NCI-H524 (cell line): Measurements from ENCODE around the gene SHBG.
"Not testable (repeated sequence)": the region's sequence is repeated elsewhere in the genome, so short reads cannot be mapped to it uniquely, and the experiment has no call there.

Experiments used
- DNase-seq, 2 experiments: peaks; one replicate each; lab custom pipeline; 2025; lab: John Stamatoyannopoulos, UW

The SHBG gene

DNA sequence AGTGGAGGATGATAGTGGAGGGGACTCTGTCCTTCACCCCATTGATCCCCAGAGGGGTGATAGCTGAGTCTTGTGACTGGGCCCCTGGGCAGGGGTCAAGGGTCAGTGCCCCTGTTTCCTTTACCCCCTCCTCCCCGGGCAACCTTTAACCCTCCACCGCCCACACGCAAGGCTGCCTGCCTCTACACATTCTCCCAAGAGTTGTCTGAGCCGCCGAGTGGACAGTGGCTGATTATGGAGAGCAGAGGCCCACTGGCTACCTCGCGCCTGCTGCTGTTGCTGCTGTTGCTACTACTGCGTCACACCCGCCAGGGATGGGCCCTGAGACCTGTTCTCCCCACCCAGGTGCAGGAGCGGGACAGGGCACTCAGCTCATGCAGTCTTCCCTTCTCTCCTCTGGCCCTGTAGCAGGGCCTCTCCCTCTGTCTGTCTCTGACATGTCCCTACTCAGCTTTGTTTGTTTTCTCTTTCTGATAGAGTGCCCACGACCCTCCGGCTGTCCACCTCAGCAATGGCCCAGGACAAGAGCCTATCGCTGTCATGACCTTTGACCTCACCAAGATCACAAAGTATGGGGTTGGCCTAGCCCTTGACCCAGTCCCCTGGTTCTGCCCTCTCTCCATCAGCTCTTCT lies at the start of gene SHBG:
Gene SHBG (plus strand): TSS at position 197 of the 633 bp plus-strand sequence. CDS start 38 bp downstream, at position 235.
- no peak for DNase-seq

DNA sequence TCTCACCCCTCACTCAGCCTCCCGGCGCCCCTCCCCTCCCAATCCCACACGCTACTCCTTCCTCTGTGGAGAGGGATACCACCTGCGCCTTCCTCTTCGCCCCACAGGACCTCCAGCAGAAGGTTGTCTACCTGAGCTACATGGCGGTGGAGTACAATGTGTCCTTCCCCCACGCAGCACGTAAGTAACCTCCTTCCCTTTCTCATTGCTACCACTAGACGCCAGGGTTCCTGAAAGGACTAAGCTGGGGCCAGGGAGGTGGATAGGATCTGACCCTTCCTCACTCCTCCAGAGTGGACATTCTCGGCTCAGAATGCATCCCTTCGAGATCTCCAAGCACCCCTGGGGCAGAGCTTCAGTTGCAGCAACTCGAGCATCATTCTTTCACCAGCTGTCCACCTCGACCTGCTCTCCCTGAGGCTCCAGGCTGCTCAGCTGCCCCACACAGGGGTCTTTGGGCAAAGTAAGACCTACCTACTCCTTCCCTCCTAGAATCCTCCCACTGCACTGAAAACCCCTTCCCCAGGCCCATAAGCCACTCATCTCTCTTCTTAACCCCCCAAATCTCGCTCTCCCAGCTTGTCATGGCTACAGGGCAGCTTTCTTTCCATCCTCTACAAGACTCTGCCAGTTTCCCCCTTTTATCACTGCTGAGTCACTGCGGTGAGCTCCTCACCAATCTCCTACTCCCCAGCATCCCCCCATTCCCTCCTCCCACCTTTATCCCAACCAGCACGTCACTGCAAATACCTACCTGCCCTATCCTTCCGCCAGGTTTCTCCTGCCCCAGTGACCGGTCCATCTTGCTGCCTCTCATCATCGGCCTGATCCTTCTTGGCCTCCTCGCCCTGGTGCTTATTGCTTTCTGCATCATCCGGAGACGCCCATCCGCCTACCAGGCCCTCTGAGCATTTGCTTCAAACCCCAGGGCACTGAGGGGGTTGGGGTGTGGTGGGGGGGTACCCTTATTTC lies 49.0 kb upstream of the SHBG start:
- no peak for DNase-seq

- DNase-seq = no peak
Observed at GRCh38 chr17:7582396-7583252, 47.3 kb upstream of the SHBG start.

DNA sequence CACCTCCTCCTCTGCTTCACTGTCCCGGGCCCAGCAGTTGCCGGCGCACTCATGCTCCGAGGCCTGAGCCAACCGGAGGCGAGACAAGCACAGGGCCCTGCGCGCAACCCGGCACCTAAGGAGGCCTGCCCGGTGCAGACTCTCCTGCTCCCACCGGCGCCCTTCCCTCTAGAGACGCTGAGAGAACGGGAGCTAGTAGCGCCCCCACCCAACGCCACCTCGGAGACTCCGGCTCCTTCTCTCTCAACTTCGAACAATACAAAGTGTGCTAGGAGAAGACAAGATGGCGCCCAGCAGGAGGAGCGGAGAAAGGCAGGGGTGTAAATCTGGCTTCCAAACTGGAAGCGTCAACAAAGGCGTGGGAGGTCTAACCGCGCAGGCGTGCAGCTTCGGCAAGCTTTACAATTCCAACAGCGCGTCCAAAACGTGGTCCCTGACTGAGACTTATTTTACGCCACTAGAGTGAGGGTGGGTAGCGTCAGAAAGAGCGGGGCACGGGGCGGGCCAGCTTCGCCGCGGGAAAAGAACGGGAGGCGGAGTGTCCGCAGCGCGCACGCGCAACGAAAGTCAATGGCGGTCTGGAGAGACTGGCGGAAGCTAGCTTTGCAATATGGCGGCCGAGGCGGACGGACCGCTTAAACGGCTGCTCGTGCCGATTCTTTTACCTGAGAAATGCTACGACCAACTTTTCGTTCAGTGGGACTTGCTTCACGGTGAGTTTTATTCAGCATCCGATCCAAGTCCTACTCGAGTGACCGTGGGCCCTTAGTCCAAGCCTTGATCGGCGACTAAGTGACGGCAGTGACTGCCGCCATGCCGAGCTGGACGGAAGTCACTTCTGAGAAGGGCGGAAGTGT lies 46.5 kb upstream of the SHBG start, which contains the start of gene MPDU1:
Gene MPDU1 (plus strand): TSS at position 600 of the 857 bp plus-strand sequence. CDS start 11 bp downstream, at position 611.
- DNase-seq = peak; percentile 74 to 83

GRCh38 chr17:7586673-7587419 lies 43.1 kb upstream of the SHBG start:
- no peak for DNase-seq

- DNase-seq = no peak
Observed at GRCh38 chr17:7587420-7588151, 42.3 kb upstream of the SHBG start.

DNA sequence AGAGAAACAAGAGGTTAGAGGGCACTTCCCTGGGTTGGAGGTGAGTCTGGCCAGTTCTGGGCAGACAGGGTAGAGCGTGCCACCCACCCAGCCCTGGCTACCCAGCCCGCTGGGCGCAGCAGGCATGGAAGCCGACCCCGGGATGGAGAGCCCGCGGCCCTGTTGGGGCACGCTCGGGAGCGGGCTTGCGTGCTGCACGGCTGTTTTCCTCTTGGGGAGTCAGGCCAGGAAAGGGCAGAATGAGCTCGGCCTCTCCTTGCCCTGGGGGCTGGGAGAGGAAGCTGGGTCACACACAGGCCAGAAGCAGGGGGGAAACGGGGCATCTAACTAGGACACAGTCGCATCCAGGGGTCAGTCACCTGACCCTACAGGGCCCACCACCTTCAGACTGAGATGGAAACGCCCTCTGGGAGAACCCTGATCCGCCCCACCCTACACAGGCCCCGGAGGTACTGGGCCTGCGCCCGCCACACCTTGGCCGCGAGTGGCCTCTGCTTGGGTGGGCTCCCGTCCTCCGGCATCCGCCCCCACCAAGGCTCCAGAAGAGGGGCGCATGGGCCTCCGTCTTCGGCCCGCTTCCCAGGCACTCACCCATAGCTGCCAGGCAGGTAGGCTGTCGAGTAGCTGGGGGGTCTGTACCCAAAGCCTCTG lies 41.3 kb upstream of the SHBG start:
- no peak for DNase-seq

DNA sequence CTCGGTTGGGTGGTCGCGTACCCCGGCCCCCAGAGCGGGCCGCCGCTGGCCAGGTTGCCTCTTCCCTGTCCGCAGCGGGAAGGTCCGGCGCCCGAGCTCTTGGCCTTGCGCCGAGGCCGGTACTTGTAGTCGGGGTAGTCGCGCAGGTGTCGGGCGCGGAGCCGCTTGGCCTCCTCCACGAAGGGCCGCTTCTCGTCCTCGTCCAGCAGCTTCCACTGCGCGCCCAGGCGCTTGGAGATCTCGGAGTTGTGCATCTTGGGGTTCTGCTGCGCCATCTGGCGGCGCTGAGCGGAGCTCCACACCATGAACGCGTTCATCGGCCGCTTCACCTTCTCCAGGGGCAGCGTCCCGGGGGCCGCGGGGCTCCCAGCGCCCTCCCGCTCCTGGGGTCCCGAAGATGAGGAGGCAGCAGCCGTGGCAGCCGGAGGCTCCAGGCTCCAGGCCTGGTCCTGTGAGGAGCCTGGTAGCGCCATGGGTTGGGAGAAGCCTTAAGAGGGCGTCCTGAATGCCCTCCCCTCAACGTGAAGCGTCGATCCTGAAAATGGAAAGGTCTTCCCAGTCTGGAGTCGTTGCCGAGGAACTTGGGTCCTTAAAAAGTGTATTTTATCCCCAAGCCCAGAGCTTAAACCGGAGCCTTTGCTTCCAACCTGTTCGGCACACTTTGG lies 40.6 kb upstream of the SHBG start:
- DNase-seq = peak in 1 of 2 experiments; percentile 65

DNA sequence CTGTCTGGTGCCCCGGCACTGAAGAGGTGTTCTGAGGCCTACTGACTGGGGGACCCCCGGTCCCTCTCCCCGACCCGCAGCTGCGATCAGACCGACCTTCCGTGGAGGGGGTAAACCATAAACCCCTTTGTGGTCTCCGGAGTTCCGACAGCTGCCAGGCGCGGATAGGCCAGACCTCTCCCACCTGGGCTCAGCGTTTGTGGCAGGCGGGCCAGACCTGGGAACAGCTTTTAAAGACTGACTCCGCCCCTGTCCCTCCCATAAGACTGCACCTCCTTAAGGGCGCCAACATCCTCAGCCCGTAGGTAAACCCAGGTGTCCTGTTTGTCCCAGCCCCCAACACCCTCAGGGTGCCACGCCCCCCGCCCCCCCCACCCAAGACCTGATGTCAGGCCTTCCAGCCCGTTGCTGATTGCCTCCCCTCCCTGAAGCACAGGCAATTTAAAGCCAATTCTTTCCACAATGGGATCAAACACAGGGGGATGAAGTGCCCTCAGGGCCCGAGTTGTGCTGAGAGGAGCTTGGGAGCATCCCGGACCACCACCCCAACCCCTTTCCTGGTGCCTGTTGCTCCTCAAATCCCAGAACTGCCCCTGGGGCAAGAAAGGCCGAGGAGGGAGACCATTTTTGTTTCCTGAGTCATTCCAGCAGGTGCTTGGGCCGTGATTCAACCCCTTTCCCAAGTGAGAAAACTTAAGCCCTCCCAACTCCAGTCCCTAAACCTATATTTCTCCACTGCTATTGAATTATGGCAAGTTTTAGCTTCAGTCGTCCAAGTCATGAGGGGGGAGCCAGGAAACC lies 39.8 kb upstream of the SHBG start, which contains the start of gene SOX15:
Gene SOX15 (minus strand): TSS at position 204 of the 801 bp plus-strand sequence. CDS start 418 bp downstream, outside the sequence.
- DNase-seq = no peak

GRCh38 chr17:7590743-7591142 lies 39.2 kb upstream of the SHBG start:
- DNase-seq = no peak

GRCh38 chr17:7591596-7591995 lies 38.3 kb upstream of the SHBG start:
- no peak for DNase-seq

- no peak for DNase-seq
Observed at GRCh38 chr17:7592422-7593021, 37.4 kb upstream of the SHBG start.

GRCh38 chr17:7593296-7593695 lies 36.6 kb upstream of the SHBG start:
- no peak for DNase-seq

- not testable (repeated sequence) for DNase-seq
Observed at GRCh38 chr17:7597561-7597960, 32.4 kb upstream of the SHBG start.

DNA sequence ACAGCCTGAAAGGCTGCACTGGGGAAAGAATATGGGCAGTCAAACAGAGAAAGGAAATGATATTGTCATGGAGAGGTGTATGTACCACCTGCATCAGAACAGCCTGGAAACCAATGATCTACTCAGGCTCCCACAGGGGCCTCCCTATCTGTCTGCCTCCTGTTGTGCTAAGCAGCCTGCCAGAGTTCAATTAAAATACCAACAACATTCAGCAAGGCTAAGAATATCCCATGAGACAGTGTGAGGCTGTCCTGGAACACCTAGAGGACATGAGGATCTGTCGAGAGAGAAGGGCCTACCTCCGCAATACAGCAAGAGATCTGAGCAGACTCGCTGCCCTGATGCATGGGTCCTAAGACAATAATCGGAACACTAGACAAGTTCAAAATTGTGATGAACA lies 23.7 kb upstream of the SHBG start:
- no peak for DNase-seq

DNA sequence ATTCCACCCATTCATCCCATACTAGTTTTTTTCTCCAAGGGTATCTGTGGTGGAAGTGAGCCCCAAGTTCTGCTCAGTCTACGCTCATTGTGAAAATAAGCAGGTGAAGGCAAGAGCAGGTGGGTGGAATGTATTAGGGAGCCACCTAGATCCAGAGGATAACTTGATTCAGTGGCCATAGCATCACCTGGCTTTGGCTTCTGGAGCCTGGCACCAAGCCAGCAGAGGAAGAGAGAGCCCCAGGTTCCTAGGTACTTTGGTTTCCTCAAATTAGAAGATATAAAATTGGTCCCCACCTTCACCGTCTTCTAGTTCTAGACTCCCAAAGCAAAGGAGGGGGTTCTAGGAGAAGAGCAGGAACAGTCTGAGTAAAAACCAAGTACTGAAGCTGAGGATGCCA lies 19.3 kb upstream of the SHBG start:
- no peak for DNase-seq

DNA sequence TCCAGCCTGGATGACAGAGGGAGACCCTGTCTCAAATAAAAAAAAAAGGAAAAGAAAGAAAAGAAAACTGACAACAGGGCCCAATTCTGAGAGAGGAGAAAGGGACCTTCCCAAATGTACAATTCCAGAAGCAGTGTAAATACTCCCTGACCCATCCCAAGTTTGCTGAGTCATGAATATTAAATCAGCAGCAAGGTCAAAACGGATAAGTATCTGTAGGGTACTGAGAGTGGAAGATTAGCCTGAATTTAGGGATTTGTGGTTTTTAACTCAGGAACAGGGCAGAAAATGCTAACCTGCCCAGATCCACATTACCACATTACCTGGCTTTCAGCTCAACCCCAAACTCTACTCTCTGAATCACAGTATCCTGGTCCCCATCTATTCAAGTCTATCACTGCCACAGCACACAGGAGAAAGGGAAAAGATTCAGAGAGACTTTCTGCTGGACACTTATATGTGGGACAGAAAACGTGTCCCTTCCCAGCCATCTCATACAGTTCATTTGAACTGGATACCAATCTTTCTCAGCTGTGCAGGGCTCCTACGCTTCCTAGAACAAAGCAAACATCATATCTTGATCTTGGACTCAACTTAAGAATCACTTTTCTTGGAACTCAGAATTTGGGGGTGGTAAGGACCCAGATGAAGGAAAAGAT lies 18.2 kb upstream of the SHBG start:
- DNase-seq = no peak
